BLaER1 treated with 17β-estradiol and CSF1 and Interleukin-3, amounts not matched to agents 10 nM and 100 nM (cell line): ENCODE results near the gene RNF40.

ENCODE experiments used
- H3K27ac ChIP-seq, 11 experiments: shearing (Covaris generic); formaldehyde crosslinking; 2 replicates each; pipeline ENCODE4 v1.8.1; 2022
- H3K27me3 ChIP-seq, 11 experiments: shearing (Covaris generic); formaldehyde crosslinking; 2 replicates each; pipeline ENCODE4 v1.8.1; 2022
- H3K36me3 ChIP-seq, 11 experiments: shearing (Covaris generic); formaldehyde crosslinking; 2 replicates each; pipeline ENCODE4 v1.8.1; 2022
- H3K4me1 ChIP-seq, 10 experiments: shearing (Covaris generic); formaldehyde crosslinking; 2 replicates each; pipeline ENCODE4 v1.8.1; 2022
- H3K4me2 ChIP-seq, 11 experiments: shearing (Covaris generic); formaldehyde crosslinking; 2 replicates each; pipeline ENCODE4 v1.8.1; 2022
- H3K4me3 ChIP-seq, 10 experiments: shearing (Covaris generic); formaldehyde crosslinking; 2 replicates each; pipeline ENCODE4 v1.8.1; 2022
- H3K9ac ChIP-seq, 11 experiments: shearing (Covaris generic); formaldehyde crosslinking; 2 replicates each; pipeline ENCODE4 v1.8.1; 2022
- H3K9me3 ChIP-seq, 11 experiments: shearing (Covaris generic); formaldehyde crosslinking; replicated peaks in 1 of 11; 2 replicates each; pipeline ENCODE4 v1.8.1; 2022
- H4K20me1 ChIP-seq, 11 experiments: shearing (Covaris generic); formaldehyde crosslinking; 2 replicates each; pipeline ENCODE4 v1.8.1; 2022
- Cebpa-rat ChIP-seq, 11 experiments: shearing (Covaris generic); IDR thresholded peaks; 2 replicates each; pipeline ENCODE4 v1.8.1; 2022

RNF40 gene

DNA sequence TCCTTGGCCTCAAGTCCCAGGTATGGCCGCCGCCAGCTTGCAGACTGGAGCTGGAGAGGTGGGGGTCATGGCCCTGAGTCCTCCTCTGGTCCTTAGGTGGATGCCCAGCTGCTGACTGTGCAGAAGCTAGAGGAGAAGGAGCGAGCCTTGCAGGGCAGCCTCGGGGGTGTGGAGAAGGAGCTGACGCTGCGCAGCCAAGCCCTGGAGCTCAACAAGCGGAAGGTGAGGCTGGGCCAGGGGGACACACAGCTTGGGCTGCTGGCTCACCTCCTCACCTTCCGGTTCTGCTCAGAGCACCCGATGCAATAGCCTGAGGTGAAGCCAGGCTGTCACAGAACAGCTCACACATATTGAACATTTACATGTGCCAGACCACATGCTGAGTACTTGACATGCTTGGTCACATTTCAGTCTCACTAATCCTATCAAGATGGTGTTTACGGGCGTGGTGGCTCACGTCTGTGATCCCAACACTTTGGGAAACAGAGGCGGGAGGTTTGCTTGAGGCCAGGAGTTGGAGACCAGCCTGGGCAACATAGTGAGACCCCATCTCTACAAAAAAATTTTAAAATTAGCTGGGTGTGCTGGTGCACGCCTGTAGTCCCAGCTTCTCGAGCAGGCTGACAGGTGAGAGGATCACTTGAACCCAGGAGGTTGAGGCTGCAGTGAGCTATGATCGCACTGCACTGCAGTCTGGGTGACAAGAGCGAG is 7.4 kb downstream of the RNF40 start:
- no peak overlapping the region for H3K4me2 ChIP-seq
- H3K27ac ChIP-seq = no peak overlapping the region
- no peaks in the 10 kb centered on the region for H3K27me3 ChIP-seq
- H3K9ac ChIP-seq = no peak overlapping the region
- H4K20me1 ChIP-seq = peaks cover 0 to 84% (median 51%) of the 10 kb centered on the region in 11 experiments; a peak in 18 of 22 replicates
- H3K36me3 ChIP-seq = peaks cover 92 to 100% (median 99%) of the 10 kb centered on the region in 11 experiments
- no peak overlapping the region for H3K4me3 ChIP-seq
- no peak for TF ChIP-seq Cebpa-rat (IDR thresholded peaks at IDR 0.05)
- H3K9me3 ChIP-seq = no peaks in the 10 kb centered on the region
- peaks cover 3 to 16% (median 5%) of the 10 kb centered on the region in 10 experiments; a peak in 16 of 20 replicates for H3K4me1 ChIP-seq

DNA sequence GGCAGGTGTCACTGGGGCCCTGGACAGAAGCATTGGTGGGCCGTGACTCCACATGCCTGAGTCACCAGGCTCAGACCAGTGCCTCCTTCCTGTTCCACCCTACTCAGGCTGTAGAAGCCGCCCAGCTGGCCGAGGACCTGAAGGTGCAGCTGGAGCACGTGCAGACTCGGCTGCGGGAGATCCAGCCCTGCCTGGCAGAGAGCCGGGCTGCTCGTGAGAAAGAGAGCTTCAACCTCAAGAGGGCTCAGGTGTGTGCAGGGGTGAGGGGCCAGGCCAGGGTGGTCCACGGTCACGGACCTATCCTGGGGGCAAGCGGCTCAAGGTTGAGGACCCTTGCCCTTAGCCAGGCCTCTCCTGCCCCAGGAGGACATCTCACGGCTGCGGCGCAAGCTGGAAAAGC is 9.6 kb downstream of the RNF40 start:
- Histone ChIP-seq H3K27ac (no peak overlapping the region), H3K36me3 (peaks cover 70 to 83% (median 80%) of the 10 kb centered on the region in 11 experiments), H3K27me3 (no peaks in the 10 kb centered on the region), H3K9me3 (no peaks in the 10 kb centered on the region), H3K4me1 (peaks cover 18 to 27% (median 19%) of the 10 kb centered on the region in 10 experiments), H3K9ac (peak overlapping the region in 2 of 11 experiments; percentile 9 to 35; a peak in 1 of 22 replicates), H4K20me1 (peaks cover 0 to 73% (median 42%) of the 10 kb centered on the region in 11 experiments; a peak in 18 of 22 replicates), H3K4me3 (no peak overlapping the region), H3K4me2 (no peak overlapping the region)
- TF ChIP-seq Cebpa-rat (IDR thresholded peaks at IDR 0.05) = no peak

DNA sequence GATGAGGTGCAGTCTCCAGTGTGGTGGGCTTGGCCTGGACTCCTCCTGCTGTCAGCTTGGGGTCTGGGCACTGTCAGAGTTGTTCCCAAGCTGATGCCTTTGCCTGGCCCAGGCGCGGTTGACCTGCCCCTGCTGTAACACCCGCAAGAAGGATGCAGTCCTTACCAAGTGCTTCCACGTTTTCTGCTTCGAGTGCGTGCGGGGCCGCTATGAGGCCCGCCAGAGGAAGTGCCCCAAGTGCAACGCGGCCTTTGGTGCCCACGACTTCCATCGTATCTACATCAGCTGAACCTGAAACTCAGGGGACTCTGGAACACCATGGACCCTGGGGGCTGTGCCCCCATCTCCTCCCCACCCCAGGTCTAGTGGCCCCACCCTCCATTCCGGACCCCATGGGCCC is 11.7 kb downstream of the RNF40 start:
- no peak overlapping the region for H3K27ac ChIP-seq
- no peak for TF ChIP-seq Cebpa-rat (IDR thresholded peaks at IDR 0.05)
- no peak overlapping the region for H3K4me3 ChIP-seq
- peaks cover 24 to 46% (median 34%) of the 10 kb centered on the region in 10 experiments for H3K4me1 ChIP-seq
- peaks cover 49 to 76% (median 60%) of the 10 kb centered on the region in 11 experiments for H3K36me3 ChIP-seq
- H3K9me3 ChIP-seq = no peaks in the 10 kb centered on the region
- peaks cover 0 to 76% (median 53%) of the 10 kb centered on the region in 11 experiments; a peak in 16 of 22 replicates for H4K20me1 ChIP-seq
- no peaks in the 10 kb centered on the region for H3K27me3 ChIP-seq
- no peak overlapping the region for H3K9ac ChIP-seq
- no peak overlapping the region for H3K4me2 ChIP-seq

DNA sequence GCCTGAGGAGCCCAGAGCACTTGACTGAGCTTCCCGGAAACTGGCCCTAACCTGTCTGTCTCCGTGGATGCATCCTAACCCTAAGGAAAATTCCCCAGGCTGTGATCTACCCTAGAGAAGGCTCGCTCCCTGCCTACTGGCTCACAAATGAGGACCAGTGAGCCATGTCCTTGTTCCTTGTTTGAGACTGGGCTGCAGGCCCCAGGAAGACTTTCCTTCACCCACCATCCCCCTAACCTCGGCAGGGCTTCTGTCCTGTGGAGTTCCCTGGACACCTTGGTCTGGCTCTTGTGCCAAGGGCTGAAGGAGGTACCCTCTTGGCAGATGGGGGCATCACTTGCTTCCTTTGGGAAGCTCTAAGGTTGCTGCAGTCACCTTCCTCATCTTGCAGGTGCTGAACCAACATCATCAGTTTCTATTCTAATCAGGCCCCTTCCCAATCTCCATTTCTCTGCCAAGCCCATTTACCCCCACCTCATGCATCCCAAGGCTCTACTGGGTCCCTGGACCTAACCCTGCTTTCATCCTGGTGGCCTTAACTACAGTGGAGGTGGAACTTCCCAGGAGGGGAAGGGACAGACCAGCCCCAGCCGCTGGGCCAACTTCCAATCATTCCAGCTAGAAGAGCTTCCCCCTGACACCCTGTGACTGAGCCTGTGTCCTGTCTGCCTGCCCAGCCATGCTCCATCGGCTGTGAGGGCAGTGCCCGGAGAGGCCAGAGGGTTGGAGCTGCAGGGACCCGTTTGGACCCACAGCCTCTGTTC is 12.4 kb downstream of the RNF40 start:
- no peaks in the 10 kb centered on the region for H3K9me3 ChIP-seq
- peak overlapping the region in 10 of 11 experiments; percentile 83 to 97 (median 90); a peak in 19 of 22 replicates for H3K9ac ChIP-seq
- peak overlapping the region in 7 of 11 experiments; percentile 86 to 95 (median 91); a peak in 4 of 22 replicates for H3K27ac ChIP-seq
- no peak for TF ChIP-seq Cebpa-rat (IDR thresholded peaks at IDR 0.05)
- H3K36me3 ChIP-seq = peaks cover 41 to 76% (median 60%) of the 10 kb centered on the region in 11 experiments
- H3K27me3 ChIP-seq = no peaks in the 10 kb centered on the region
- peaks cover 24 to 49% (median 34%) of the 10 kb centered on the region in 10 experiments for H3K4me1 ChIP-seq
- H4K20me1 ChIP-seq = peaks cover 0 to 76% (median 57%) of the 10 kb centered on the region in 11 experiments; a peak in 16 of 22 replicates
- peak overlapping the region; percentile 63 to 88 (median 79) for H3K4me3 ChIP-seq
- H3K4me2 ChIP-seq = peak overlapping the region; percentile 83 to 99 (median 92)

DNA sequence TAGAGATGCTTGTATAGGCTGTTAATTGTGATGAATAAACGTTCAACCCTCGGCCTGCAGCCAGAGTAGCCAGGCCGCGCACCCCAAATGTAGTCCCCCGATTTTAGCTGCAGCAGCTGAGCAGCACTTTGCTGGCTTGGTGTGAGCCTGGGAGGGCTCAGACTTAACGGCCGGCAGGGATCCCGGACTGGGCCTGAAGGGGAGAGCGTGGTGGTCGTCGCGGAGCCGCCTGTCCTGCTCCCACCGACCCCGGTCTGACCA is 12.9 kb downstream of the RNF40 start:
- H3K27ac ChIP-seq = peak overlapping the region in 10 of 11 experiments; percentile 79 to 95 (median 91); a peak in 18 of 22 replicates
- H3K27me3 ChIP-seq = no peaks in the 10 kb centered on the region
- peak overlapping the region; percentile 83 to 97 (median 90); a peak in 21 of 22 replicates for H3K9ac ChIP-seq
- peak overlapping the region; percentile 83 to 99 (median 92) for H3K4me2 ChIP-seq
- no peaks in the 10 kb centered on the region for H3K9me3 ChIP-seq
- H3K4me3 ChIP-seq = peak overlapping the region; percentile 63 to 88 (median 79)
- H3K4me1 ChIP-seq = peaks cover 24 to 49% (median 34%) of the 10 kb centered on the region in 10 experiments
- no peak for TF ChIP-seq Cebpa-rat (IDR thresholded peaks at IDR 0.05)
- H4K20me1 ChIP-seq = peaks cover 0 to 76% (median 62%) of the 10 kb centered on the region in 11 experiments; a peak in 17 of 22 replicates
- H3K36me3 ChIP-seq = peaks cover 36 to 76% (median 60%) of the 10 kb centered on the region in 11 experiments

DNA sequence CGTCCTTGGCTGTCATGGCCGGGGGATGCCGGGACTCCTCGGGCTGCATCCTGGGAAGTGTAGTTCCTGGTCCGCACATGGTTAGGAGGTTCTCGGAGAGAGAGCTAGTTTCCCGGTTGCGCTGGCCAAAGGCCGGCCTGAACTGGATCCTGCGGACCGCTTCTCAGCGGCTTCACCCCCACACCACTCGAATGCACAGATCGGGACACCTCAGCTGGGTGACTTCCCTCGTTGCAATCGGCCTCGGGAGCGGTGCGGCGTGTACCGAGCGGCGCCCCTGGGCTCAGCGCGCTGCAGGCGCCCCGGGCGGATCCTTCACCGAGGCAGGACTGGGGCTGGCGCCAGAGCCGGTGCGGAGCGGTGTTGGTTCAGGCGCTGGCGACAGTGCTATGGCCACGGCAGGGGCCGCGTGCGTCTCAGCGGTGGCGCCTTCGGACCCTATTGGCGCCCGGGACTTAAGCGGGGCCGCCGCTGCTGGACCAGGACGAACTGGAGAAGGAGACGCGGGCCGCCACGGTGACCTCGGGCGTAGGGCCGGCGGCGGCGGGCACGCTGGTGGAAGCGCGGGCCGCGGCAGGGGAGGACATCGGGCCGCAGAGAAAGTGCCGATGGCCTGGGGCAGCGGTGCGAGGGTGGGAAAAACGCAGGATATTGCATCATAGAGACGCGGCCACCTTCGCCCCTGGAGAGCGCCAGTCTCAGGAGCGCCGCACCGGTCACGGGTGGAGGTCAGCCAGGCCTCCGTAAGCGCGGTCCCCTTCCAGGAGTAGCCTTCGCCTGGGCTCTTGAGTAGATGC is 13.5 kb downstream of the RNF40 start:
- H3K4me2 ChIP-seq = peak overlapping the region; percentile 83 to 99 (median 92)
- H3K9me3 ChIP-seq = no peaks in the 10 kb centered on the region
- H3K9ac ChIP-seq = peak overlapping the region; percentile 83 to 97 (median 90)
- H3K27ac ChIP-seq = peak overlapping the region; percentile 49 to 95 (median 91)
- peaks cover 24 to 49% (median 34%) of the 10 kb centered on the region in 10 experiments for H3K4me1 ChIP-seq
- H3K4me3 ChIP-seq = peak overlapping the region; percentile 63 to 88 (median 79)
- TF ChIP-seq Cebpa-rat (IDR thresholded peaks at IDR 0.05) = peak in 5 of 11 experiments; percentile 41 to 80 (median 66); a peak in 10 of 22 replicates
- H4K20me1 ChIP-seq = peaks cover 0 to 76% (median 68%) of the 10 kb centered on the region in 11 experiments; a peak in 17 of 22 replicates
- peaks cover 31 to 76% (median 60%) of the 10 kb centered on the region in 11 experiments for H3K36me3 ChIP-seq
- no peaks in the 10 kb centered on the region for H3K27me3 ChIP-seq

DNA sequence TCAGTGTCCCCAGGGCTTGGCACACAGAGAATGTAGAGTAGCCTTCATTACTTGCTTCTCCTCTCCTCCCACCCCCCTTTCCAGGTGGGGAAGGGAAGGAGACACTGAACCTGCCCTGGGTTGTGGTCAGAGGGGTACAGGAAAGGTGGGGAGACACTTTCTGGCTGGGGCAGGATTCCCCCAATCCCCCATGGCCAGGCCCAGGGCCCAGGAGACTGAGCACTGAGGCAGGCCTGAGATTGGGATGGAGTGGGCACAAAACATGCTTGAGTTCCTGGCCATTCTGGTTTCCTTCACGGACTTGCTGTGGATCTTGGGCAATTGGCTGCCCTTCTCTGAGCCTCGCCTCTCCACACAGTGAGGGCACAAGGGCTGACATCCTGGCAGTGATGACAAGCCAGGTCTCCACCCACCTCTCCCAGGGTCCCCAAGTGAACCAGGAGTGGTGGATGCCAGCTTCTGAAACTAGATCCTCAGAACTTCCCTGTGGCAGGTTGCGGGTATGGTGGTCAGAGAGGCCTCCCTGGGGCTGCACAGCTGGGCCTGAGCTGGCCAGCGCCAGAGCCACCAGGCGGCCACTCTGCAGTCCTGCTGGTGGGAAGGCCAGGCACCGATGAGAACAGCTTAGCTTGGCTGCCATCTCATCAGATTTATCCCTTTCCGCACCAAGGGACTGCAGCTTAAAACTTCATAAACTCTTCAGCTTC is 15.6 kb downstream of the RNF40 start:
- Histone ChIP-seq H3K9me3 (no peaks in the 10 kb centered on the region), H4K20me1 (peaks cover 0 to 85% (median 67%) of the 10 kb centered on the region in 11 experiments; a peak in 18 of 22 replicates), H3K27me3 (no peaks in the 10 kb centered on the region), H3K36me3 (peaks cover 31 to 76% (median 61%) of the 10 kb centered on the region in 11 experiments), H3K9ac (0 out of 22 replicates have a peak overlapping the region, but pooled peaks of 3 of the 11 experiments have one; percentile 10 to 94 (median 13)), H3K27ac (no peak overlapping the region), H3K4me2 (peak overlapping the region; percentile 83 to 99 (median 92); a peak in 16 of 22 replicates), H3K4me3 (0 out of 20 replicates have a peak overlapping the region, but pooled peaks of 1 of the 10 experiments have one; percentile 77), H3K4me1 (peaks cover 24 to 49% (median 34%) of the 10 kb centered on the region in 10 experiments)
- TF ChIP-seq Cebpa-rat (IDR thresholded peaks at IDR 0.05) = no peak
